HT-29 (cell line): Measurements from ENCODE around the gene DNAJB7. TPM values are rescaled to one million over a fixed set of nuclear protein-coding genes. Genes with fewer than 3 reads are reported as not detected.
"Not testable (repeated sequence)": the region's sequence is repeated elsewhere in the genome, so short reads cannot be mapped to it uniquely, and the experiment has no call there.

Experiments
- DNase-seq: peaks from one replicate; pipeline ENCODE4 v3.0.0-alpha.2; 2015; ENCODE audit warnings: low spot score
- total RNA-seq: library from RNA; depleted of rRNA; stranded (reverse); fragments of >200 nt; shearing (Covaris generic); gene quantifications from 2 replicates; pipeline ENCODE4 v1.2.3, GENCODE V29; 2014; rRNA removed

Gene DNAJB7
- not detected in 2 replicates for total RNA-seq

DNA sequence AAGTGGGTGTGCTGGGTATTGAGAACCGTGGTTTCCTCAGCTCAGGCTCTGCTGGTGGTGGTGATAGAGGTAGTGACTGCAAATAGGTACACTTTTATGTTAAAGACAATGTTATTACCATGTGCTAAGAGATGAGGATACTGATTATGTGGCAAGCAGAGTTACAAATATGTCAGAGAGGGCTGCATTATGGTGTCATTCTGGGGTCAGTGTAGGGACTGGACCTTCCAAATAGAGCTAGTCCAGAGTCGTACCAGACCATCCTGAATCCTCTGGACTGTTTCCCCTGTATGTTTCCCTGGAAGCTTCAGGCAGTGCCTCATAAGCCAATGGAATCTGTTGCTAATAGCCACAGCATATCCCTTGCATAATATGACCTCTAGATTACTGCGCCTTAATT, at the start of gene DNAJB7:
DNAJB7 (minus strand) TSS at position 101 of the 400 bp plus-strand sequence. CDS start 119 bp downstream, outside the sequence.
- DNase-seq = no peak

DNA sequence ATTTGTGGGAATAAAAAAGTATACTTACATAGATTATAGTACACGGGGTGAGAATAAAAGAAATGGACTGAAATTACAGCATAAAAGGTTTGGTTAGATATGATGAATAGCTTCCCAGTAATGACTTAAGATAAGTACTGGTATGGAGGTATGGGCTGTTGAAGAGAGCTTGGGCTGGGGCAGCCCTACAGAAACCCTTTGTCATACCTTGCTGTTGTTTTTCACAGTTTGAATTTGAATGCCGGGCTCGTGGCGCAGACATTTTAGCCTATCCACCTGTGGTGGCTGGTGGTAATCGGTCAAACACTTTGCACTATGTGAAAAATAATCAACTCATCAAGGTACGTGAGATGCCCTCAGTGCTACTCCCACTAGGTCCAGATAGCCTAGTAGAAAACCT, 47.0 kb upstream of the DNAJB7 start:
- no peak for DNase-seq

- no peak for DNase-seq
These were observed 42.2 kb upstream of the DNAJB7 start for GRCh38 chr22:40904101-40904500.

- DNase-seq = peak; percentile 44
These were observed 37.0 kb upstream of the DNAJB7 start for GRCh38 chr22:40898850-40899357.

- DNase-seq = no peak
These were observed 32.5 kb upstream of the DNAJB7 start for GRCh38 chr22:40894417-40894816.

GRCh38 chr22:40890881-40891280, 29.0 kb upstream of the DNAJB7 start:
- no peak for DNase-seq

DNA sequence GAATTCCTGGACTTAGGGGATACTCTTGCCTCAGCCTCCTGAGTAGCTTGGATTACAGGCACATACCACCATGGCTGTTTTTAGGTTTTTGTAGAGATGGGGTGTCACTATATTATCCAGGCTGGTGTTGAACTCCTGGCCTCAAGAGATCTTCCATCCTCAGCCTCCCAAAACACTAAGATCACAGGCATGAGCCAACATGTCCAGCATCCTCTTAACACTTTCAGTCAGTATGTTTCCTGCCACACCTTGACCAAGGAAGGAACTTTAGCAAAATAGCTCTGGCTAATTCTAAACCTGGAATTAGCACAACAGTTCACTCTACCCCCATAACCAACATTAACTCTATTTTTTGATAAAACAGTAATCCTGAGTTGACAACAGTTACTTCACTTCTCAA, 27.2 kb upstream of the DNAJB7 start:
- no peak for DNase-seq

DNA sequence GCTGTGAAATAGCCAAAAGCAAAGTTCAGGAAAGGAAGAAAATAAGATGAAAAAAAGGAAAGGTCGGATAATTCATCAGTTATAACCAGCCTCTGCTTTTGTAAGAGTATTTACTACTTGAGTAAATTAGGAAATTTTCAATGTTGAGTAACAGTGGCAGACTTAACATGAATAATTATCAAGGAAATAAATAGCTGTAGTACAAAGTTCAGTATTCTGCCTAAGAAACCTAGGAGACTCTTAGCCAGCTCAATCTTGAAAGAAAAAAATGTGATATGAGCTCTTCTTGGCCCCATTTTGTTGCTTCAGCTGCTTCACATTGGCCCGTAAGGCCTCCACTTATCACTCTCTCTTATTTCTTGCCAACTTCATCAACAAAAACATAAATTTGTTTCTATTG, 17.0 kb upstream of the DNAJB7 start:
- no peak for DNase-seq

GRCh38 chr22:40877488-40877887, 15.6 kb upstream of the DNAJB7 start:
- no peak for DNase-seq

GRCh38 chr22:40876907-40877306, 15.0 kb upstream of the DNAJB7 start:
- DNase-seq = no peak

DNA sequence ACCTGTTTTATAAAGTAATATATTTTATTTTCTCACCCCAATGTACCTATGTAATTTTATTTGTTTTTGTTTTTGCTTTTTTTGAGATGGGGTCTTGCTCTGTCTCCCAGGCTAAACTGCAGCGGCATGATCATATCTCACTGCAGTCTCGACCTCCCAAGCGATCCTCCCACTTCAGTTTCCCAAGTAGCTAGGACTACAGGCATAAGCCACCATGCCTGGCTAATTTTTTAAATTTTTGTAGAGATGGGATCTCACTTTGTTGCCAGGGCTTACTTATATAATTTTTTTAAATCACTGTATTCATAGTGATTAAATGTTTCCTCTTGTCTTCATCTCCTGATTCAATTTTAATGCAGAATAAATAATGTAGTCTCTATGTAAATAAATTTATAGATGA, 13.2 kb upstream of the DNAJB7 start:
- DNase-seq = no peak

- DNase-seq = no peak
These were observed 12.1 kb upstream of the DNAJB7 start for GRCh38 chr22:40874016-40874415.

GRCh38 chr22:40868379-40868778, 6.5 kb upstream of the DNAJB7 start:
- DNase-seq = not testable (repeated sequence)

DNA sequence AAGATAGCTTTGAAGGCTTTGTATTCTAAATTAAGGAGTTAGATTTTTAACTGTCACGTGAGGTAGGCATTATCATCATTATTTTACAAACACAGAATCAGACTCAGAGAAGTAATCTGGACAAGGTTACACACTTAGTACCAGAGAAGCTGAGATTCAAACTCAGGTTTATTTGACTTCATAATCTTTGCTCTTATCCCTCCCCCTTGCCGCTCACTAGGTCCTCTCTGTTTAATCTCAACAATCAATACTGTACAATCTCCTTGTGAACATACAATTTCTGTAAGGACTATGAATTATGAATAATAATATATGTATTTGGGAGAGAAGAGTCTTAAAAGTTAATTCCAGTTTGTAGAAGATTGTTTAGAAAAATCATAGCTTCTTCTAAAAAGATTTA, 5.2 kb upstream of the DNAJB7 start:
- no peak for DNase-seq

GRCh38 chr22:40862537-40862936, 624 bp upstream of the DNAJB7 start:
- no peak for DNase-seq

- no peak for DNase-seq
These were observed 4.5 kb downstream of the DNAJB7 start for GRCh38 chr22:40857309-40857855.

GRCh38 chr22:40856513-40857308, 5.2 kb downstream of the DNAJB7 start, which contains the start of the genes ST13 and XPNPEP3:
Gene ST13 (minus strand): TSS chr22:40856639. CDS start chr22:40856540, 99 bp downstream.
Gene XPNPEP3 (plus strand): TSS chr22:40857148. CDS start chr22:40857182, 34 bp downstream.
- DNase-seq = peak; percentile 90

DNA sequence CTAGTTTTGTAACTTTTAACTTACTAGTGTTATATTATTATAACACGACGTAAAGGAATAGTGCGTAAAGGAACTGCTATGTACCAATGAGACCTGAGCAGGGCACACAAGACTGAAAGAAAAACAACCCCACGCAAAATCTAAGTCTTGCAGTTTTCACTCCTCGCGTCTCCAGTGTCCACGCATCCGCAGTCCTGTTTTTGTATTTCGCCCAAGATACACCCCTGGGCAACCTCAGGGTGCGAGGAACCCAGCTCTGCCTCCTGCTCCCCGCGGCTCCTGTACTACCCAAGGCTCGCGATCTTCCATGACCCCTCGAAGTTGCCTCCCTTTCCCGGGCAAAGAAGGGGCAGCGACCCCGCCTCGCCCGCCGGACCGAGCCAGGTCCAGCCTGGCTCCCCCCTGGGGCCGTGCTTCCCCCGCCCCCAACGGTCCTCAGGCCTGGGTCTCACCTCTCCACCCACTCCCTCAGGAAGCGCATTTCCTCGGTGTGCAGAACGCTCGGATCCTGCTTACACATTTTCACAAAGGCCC, 5.9 kb downstream of the DNAJB7 start:
- DNase-seq = peak; percentile 28

DNA sequence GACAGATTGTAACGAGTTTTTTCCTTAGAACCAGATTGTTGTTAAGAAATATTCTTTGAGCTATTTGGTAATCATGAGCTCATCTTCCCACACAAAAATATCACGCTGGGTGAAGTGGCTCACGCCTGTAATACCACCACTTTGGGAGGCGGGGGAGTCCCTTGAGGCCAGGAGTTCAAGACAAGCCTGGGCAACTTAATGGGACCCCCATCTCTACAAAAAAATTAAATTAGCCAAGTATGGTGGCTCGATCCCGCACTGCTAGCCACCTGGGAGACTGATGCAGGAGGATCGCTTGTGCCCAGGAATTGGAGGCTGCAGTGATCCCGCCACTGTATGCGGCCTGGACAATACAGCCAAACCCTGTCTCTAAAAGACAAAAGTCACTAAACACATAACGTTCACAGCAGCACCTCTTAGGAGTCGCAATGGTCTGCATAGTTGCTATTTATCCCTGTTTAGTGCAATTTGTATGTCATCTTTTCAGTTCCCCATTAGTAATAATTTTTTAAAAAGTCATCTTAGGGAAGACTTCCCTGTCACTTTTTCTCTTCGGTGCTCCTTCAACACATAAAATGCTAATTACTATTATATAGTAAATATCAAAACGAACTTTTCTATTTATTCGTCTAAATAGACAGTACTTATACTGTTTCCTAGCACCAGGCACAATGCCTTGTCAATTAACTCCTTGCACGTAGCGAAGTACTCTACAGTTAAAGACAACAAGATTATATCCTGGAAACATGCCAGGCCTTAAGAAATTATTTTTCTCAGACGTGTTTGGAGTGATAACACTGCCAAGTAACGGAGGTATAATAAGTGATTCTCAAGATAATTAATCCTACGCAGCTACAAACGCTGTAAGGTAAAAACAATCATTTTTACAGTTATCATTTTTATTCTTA, 6.6 kb downstream of the DNAJB7 start:
- no peak for DNase-seq

- no peak for DNase-seq
These were observed 8.0 kb downstream of the DNAJB7 start for GRCh38 chr22:40853961-40854360.

- DNase-seq = no peak
These were observed 8.6 kb downstream of the DNAJB7 start for GRCh38 chr22:40853333-40853732.
